SK-N-MC (cell line): ENCODE data around the gene FAT4.

Experiments
- EZH2 ChIP-seq: fragments of 200-600 bp; sonication (generic); IDR thresholded peaks from one replicate; pipeline ENCODE4 v1.6.1; 2017; ENCODE audit warnings: antibody characterized with exemption
- FOXP2 ChIP-seq: optimal IDR thresholded peaks from 2 replicates; pipeline ENCODE3; 2011; ENCODE audit warnings: mild to moderate bottlenecking, moderate library complexity; ENCODE audit not compliant: insufficient read depth; ENCODE audit errors: extremely low read length, control extremely low read depth
- POLR2AphosphoS5 ChIP-seq: IDR thresholded peaks from 2 replicates; pipeline ENCODE4 v1.6.1; 2012; ENCODE audit warnings: mild to moderate bottlenecking, low read depth, low read length, borderline replicate concordance

DNA sequence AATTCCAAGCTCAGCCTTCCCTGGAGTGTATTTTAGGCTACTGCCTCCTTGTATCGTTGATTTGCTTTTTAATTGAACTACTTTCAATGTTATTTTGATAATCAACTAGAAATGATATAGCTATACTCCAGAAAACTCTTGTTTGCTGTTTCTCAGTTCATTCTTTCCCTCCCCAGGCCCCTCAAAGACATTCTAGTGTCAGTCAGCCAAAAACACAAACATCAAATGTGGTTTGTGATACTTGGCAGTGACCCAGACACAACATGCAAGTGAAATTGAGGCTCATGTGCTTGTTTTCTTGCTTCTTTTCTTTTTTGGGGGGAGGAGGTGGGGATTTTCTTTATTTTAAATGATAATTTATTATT, 7.6 kb downstream of the FAT4 start:
- no peak for TF ChIP-seq EZH2
- no peak for TF ChIP-seq POLR2AphosphoS5
- TF ChIP-seq FOXP2, result no peak
